ENCODE data around the gene HNRNPA2B1.

The HNRNPA2B1 gene

GRCh38 chr7:26140380-26140779 lies 60.2 kb downstream of the HNRNPA2B1 start:
- H3K4me2 ChIP-seq (ENCODE audit: low read length, poor library complexity, severe bottlenecking) = no peak overlapping the region
- no peak overlapping the region for H3K18ac ChIP-seq (ENCODE audit: low read depth in 1 of 2, low read length in 2 of 2)
- H3K27ac ChIP-seq (ENCODE audit: low read length, poor library complexity, severe bottlenecking) = no peak overlapping the region
- no peak overlapping the region for H2BK15ac ChIP-seq (ENCODE audit: low read depth, poor library complexity, severe bottlenecking)
- peaks cover 1% of the 10 kb centered on the region for H3K4me1 ChIP-seq (ENCODE audit: control insufficient read depth, insufficient read depth, low read depth, low read length)
- no peak overlapping the region for H3K9ac ChIP-seq (ENCODE audit: low read length)
- H2AK5ac ChIP-seq (ENCODE audit: low read length, severe bottlenecking) = no peak overlapping the region
- no peak for DNase-seq
- no peak overlapping the region for H3K14ac ChIP-seq (ENCODE audit: low read length in 2 of 2)
- H3K23ac ChIP-seq (ENCODE audit: low read length in 2 of 2) = no peak overlapping the region
- no peak overlapping the region for H2BK5ac ChIP-seq (ENCODE audit: low read depth, low read length, poor library complexity, severe bottlenecking)
- H4K91ac ChIP-seq (ENCODE audit: low read length) = no peak overlapping the region
- no peaks in the 10 kb centered on the region for H3K36me3 ChIP-seq (ENCODE audit: control insufficient read depth in 1 of 2, insufficient read depth in 2 of 2, low read depth in 1 of 2, low read length in 2 of 2)
- no peaks in the 10 kb centered on the region for H3K9me3 ChIP-seq (ENCODE audit: control insufficient read depth, low read length)
- H3K27me3 ChIP-seq (ENCODE audit: control insufficient read depth in 1 of 2, insufficient read depth in 1 of 2, low read length in 2 of 2) = no peaks in the 10 kb centered on the region
- no peak overlapping the region for H3K4me3 ChIP-seq (ENCODE audit: insufficient read depth in 1 of 2, low read depth in 1 of 2, low read length in 2 of 2)
- WGBS = no CpG with 5 or more reads among the region's 1 CpG
- no peak overlapping the region for H4K8ac ChIP-seq (ENCODE audit: low read length)
- no peak overlapping the region for H2AFZ ChIP-seq (ENCODE audit: low read depth, low read length)
- H3K4ac ChIP-seq (ENCODE audit: low read depth in 1 of 2, low read length in 2 of 2) = no peak overlapping the region
- H2BK12ac ChIP-seq (ENCODE audit: low read length in 2 of 2) = no peak overlapping the region
- no peaks in the 10 kb centered on the region for H3K79me1 ChIP-seq (replicated peaks; ENCODE audit: low read length, poor library complexity, severe bottlenecking)
- H2BK120ac ChIP-seq (ENCODE audit: low read depth, low read length) = no peak overlapping the region

All from mesenchymal stem cell (in vitro differentiated cells and primary cell).